ENCODE measurements around the gene SRBD1. TPM values are rescaled to one million over a fixed set of nuclear protein-coding genes. Genes with fewer than 3 reads are reported as not detected.
A peak's percentile ranks its signal among the peaks of the same experiment; 100 is the strongest.

SRBD1 gene
- total RNA-seq, 2 donors from 2014 or later = 19.0 to 22.3 TPM

DNA sequence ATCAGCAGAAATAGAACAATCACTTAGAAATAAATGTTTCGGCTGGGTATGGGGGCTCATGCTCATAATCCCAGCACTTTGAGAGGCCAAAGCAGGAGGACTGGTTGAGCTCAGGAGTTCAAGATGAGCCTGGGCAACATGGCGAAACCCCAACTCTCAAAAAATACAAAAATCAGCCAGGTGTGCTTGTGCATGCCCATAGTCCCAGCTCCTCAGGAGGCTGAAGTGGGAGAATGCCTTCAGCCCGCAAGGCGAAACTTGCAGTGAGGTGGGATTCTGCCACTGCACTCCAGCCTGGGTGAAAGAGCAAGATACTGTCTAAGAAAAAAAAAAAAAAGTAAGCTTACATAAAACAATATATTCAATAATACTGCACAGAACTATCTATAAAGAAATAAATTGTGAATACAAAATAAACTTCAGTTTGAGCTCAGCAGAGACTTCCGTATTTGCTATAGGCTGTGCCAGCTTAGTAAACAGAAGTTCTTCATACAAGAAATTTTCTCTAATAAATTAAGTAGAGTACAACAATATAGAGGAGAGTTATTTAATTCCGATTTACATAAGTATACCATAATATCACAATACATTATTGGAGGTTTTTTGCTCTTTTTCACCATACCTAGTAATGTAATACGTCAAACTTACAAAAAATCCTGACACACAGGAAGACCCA is 43.6 kb downstream of the SRBD1 start:
- Histone ChIP-seq H3K4me1 (ENCODE audit: control insufficient read depth in 1 of 2, low read depth in 2 of 2) (no peaks in the 10 kb centered on the region), H3K27me3 (replicated peaks; ENCODE audit: insufficient read depth) (no peaks in the 10 kb centered on the region), H3K27ac (peak overlapping the region in 1 of 2 donors; percentile 10), H3K36me3 (no peaks in the 10 kb centered on the region), H3K4me3 (peak overlapping the region; percentile 47), H3K9me3 (no peaks in the 10 kb centered on the region)
- DNase-seq (ENCODE audit: low spot score) (no peak), ATAC-seq (ENCODE audit: insufficient number of reproducible peaks, low FRiP score, low read depth) (no peak)
- TF ChIP-seq, protein P1, sequence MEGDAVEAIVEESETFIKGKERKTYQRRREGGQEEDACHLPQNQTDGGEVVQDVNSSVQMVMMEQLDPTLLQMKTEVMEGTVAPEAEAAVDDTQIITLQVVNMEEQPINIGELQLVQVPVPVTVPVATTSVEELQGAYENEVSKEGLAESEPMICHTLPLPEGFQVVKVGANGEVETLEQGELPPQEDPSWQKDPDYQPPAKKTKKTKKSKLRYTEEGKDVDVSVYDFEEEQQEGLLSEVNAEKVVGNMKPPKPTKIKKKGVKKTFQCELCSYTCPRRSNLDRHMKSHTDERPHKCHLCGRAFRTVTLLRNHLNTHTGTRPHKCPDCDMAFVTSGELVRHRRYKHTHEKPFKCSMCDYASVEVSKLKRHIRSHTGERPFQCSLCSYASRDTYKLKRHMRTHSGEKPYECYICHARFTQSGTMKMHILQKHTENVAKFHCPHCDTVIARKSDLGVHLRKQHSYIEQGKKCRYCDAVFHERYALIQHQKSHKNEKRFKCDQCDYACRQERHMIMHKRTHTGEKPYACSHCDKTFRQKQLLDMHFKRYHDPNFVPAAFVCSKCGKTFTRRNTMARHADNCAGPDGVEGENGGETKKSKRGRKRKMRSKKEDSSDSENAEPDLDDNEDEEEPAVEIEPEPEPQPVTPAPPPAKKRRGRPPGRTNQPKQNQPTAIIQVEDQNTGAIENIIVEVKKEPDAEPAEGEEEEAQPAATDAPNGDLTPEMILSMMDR (IDR thresholded peaks at IDR 0.05) = no peak

- Histone ChIP-seq H3K4me1 (ENCODE audit: control insufficient read depth in 1 of 2, low read depth in 2 of 2) (no peaks in the 10 kb centered on the region), H3K27me3 (replicated peaks; ENCODE audit: insufficient read depth) (no peaks in the 10 kb centered on the region), H3K27ac (no peak overlapping the region), H3K36me3 (no peaks in the 10 kb centered on the region), H3K9me3 (no peaks in the 10 kb centered on the region), H3K4me3 (no peak overlapping the region)
- no peak for DNase-seq (ENCODE audit: low spot score)
- TF ChIP-seq, protein P1 (IDR thresholded peaks at IDR 0.05) = no peak
- no peak for ATAC-seq (ENCODE audit: insufficient number of reproducible peaks, low FRiP score, low read depth)
Measured at GRCh38 chr2:45559436-45559835, 51.6 kb downstream of the SRBD1 start.

GRCh38 chr2:45554742-45555140 is 56.3 kb downstream of the SRBD1 start:
- no peak overlapping the region for H3K27ac ChIP-seq
- TF ChIP-seq, protein P1 (IDR thresholded peaks at IDR 0.05) = no peak
- H3K4me3 ChIP-seq = no peak overlapping the region
- H3K36me3 ChIP-seq = no peaks in the 10 kb centered on the region
- no peaks in the 10 kb centered on the region for H3K9me3 ChIP-seq
- H3K4me1 ChIP-seq (ENCODE audit: control insufficient read depth in 1 of 2, low read depth in 2 of 2) = no peaks in the 10 kb centered on the region
- ATAC-seq (ENCODE audit: insufficient number of reproducible peaks, low FRiP score, low read depth) (no peak), DNase-seq (ENCODE audit: low spot score) (no peak)
- H3K27me3 ChIP-seq (replicated peaks; ENCODE audit: insufficient read depth) = no peaks in the 10 kb centered on the region

GRCh38 chr2:45554073-45554741 is 56.9 kb downstream of the SRBD1 start:
- Histone ChIP-seq H3K4me1 (ENCODE audit: control insufficient read depth in 1 of 2, low read depth in 2 of 2) (no peaks in the 10 kb centered on the region), H3K4me3 (no peak overlapping the region), H3K9me3 (no peaks in the 10 kb centered on the region), H3K27me3 (replicated peaks; ENCODE audit: insufficient read depth) (no peaks in the 10 kb centered on the region), H3K27ac (no peak overlapping the region), H3K36me3 (no peaks in the 10 kb centered on the region)
- TF ChIP-seq, protein P1 (IDR thresholded peaks at IDR 0.05) = no peak
- ATAC-seq (ENCODE audit: insufficient number of reproducible peaks, low FRiP score, low read depth) (no peak), DNase-seq (ENCODE audit: low spot score) (no peak)

GRCh38 chr2:45551862-45552261 is 59.2 kb downstream of the SRBD1 start:
- no peak for ATAC-seq (ENCODE audit: insufficient number of reproducible peaks, low FRiP score, low read depth)
- TF ChIP-seq, protein P1 (IDR thresholded peaks at IDR 0.05) = no peak

More at GRCh38 chr2:45551862-45552261, 59.2 kb downstream of the SRBD1 start:
- no peaks in the 10 kb centered on the region for H3K4me1 ChIP-seq (ENCODE audit: control insufficient read depth in 1 of 2, low read depth in 2 of 2)
- no peaks in the 10 kb centered on the region for H3K9me3 ChIP-seq
- H3K27ac ChIP-seq = no peak overlapping the region
- no peak overlapping the region for H3K4me3 ChIP-seq
- H3K36me3 ChIP-seq = no peaks in the 10 kb centered on the region
- DNase-seq (ENCODE audit: low spot score) = no peak
- no peaks in the 10 kb centered on the region for H3K27me3 ChIP-seq (replicated peaks; ENCODE audit: insufficient read depth)

All from thoracic aorta (tissue), 2 donors.